ENCODE data around the gene CTRL.
"Not testable (repeated sequence)": the region's sequence is repeated elsewhere in the genome, so short reads cannot be mapped to it uniquely, and the experiment has no call there.

CTRL gene

DNA sequence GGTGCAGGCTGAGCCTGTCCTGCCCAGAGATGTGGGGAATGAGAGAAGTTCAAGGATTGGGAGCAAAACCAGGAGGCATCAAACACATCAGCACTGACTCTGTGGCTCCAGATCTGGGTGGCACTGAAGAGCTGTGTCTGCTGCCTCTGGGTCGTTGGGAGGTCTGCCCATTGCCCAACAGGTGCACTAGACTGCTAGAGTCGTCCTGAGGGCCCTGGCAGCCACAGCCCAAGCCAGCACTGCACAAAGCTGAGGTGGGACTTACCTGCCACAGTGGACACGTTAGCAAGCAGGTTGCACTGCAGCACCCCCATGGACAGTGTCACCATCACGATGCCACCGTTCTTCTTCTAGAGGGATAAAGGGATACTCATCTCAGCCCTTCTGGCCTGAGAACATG, 45.3 kb upstream of the CTRL start (continued):
- TF ChIP-seq SNAI2 (CRISPR knock-in tag; IDR thresholded peaks at IDR 0.05) (no peak), GLIS3 (CRISPR knock-in tag; IDR thresholded peaks at IDR 0.05) (no peak), CSDC2 (CRISPR knock-in tag; IDR thresholded peaks at IDR 0.05) (no peak)

DNA sequence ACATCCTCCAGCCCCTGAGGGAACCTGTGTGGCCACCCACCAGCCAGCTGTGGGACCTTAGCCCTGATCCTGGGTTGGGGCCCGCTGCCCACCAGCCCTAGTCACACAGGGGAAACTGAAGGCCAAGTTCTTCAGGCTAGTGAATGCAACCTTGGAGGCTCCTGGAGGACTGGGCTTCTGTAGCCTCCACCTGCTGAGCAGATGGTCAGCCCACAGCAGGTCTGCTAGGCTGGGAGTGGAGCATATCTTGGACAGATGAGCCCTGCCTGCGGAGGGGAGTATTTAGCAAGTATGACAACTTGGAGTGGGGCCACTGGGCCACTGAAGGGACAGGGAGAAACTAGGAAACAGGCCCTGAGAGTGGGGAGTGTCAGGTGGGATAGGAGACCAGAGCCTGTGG, 44.5 kb upstream of the CTRL start:
- TF ChIP-seq, protein P1, sequence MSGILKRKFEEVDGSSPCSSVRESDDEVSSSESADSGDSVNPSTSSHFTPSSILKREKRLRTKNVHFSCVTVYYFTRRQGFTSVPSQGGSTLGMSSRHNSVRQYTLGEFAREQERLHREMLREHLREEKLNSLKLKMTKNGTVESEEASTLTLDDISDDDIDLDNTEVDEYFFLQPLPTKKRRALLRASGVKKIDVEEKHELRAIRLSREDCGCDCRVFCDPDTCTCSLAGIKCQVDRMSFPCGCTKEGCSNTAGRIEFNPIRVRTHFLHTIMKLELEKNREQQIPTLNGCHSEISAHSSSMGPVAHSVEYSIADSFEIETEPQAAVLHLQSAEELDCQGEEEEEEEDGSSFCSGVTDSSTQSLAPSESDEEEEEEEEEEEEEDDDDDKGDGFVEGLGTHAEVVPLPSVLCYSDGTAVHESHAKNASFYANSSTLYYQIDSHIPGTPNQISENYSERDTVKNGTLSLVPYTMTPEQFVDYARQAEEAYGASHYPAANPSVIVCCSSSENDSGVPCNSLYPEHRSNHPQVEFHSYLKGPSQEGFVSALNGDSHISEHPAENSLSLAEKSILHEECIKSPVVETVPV (CRISPR knock-in tag; IDR thresholded peaks at IDR 0.05) = no peak
- TF ChIP-seq CSDC2 (CRISPR knock-in tag; IDR thresholded peaks at IDR 0.05) (no peak), RARB (CRISPR knock-in tag; IDR thresholded peaks at IDR 0.05) (no peak), ESRRG (CRISPR knock-in tag; IDR thresholded peaks at IDR 0.05) (no peak), ZFP30 (CRISPR knock-in tag; IDR thresholded peaks at IDR 0.05) (no peak), ZC3H10 (CRISPR knock-in tag; IDR thresholded peaks at IDR 0.05) (no peak), BACH2 (CRISPR knock-in tag; IDR thresholded peaks at IDR 0.05; ENCODE audit: borderline replicate concordance) (no peak), TOX (CRISPR knock-in tag; IDR thresholded peaks at IDR 0.05; ENCODE audit: borderline replicate concordance) (no peak), ZFP3 (CRISPR knock-in tag; IDR thresholded peaks at IDR 0.05) (no peak), OSR1 (CRISPR knock-in tag; IDR thresholded peaks at IDR 0.05) (no peak), ZNF70 (CRISPR knock-in tag; IDR thresholded peaks at IDR 0.05) (no peak)
- TF ChIP-seq, protein P2, sequence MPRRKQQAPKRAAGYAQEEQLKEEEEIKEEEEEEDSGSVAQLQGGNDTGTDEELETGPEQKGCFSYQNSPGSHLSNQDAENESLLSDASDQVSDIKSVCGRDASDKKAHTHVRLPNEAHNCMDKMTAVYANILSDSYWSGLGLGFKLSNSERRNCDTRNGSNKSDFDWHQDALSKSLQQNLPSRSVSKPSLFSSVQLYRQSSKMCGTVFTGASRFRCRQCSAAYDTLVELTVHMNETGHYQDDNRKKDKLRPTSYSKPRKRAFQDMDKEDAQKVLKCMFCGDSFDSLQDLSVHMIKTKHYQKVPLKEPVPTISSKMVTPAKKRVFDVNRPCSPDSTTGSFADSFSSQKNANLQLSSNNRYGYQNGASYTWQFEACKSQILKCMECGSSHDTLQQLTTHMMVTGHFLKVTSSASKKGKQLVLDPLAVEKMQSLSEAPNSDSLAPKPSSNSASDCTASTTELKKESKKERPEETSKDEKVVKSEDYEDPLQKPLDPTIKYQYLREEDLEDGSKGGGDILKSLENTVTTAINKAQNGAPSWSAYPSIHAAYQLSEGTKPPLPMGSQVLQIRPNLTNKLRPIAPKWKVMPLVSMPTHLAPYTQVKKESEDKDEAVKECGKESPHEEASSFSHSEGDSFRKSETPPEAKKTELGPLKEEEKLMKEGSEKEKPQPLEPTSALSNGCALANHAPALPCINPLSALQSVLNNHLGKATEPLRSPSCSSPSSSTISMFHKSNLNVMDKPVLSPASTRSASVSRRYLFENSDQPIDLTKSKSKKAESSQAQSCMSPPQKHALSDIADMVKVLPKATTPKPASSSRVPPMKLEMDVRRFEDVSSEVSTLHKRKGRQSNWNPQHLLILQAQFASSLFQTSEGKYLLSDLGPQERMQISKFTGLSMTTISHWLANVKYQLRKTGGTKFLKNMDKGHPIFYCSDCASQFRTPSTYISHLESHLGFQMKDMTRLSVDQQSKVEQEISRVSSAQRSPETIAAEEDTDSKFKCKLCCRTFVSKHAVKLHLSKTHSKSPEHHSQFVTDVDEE (CRISPR knock-in tag; IDR thresholded peaks at IDR 0.05) = no peak
- ATAC-seq = no peak

DNA sequence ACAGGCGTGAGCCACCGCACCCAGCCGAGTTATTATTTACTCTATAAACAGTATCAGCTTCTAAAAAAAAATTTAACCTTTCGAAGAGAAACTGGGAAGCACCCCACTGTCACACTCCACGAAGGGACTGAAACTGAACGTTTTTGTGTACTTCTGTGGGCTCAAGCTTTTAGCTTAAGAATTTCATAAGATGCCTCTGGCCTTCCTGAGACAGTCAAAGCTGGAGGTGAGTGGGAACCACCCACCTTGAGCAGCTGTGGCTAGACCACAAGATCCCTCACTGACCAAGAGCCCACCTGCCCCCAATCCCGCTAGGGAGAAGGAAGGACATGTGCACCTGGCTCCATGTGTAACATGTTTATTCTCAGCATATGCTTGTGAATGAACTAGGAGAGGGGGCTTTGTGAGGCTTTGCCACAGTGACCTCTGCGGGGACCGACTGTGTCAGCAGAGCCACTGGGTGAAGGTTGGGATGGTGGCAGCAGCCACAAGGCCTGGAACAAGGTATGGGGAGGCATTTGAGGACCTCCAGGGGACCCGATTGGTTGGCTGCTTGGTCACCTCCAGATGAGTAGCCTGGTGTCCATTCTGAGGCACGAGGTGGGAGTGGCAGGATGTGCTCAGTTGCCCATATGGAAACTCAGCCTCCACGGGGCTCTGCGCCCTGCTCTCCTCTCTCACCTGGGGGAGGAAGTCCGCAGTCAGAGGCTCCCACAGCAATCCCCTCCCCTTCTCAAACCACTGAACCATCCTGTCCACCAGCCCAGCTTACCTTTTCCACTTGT, 43.9 kb upstream of the CTRL start:
- no peak for ATAC-seq
- TF ChIP-seq ZNF565 (CRISPR knock-in tag; conservative IDR thresholded peaks at IDR 0.05; ENCODE audit: low read depth) = no peak
- no peak for TF ChIP-seq ZC3H10 (CRISPR knock-in tag; IDR thresholded peaks at IDR 0.05)
- TF ChIP-seq, protein P1 (CRISPR knock-in tag; IDR thresholded peaks at IDR 0.05) = no peak
- no peak for TF ChIP-seq OSR1 (CRISPR knock-in tag; IDR thresholded peaks at IDR 0.05)
- no peak for TF ChIP-seq ZNF8 (CRISPR knock-in tag; IDR thresholded peaks at IDR 0.05)
- TF ChIP-seq ZNF70 (CRISPR knock-in tag; IDR thresholded peaks at IDR 0.05) = no peak

DNA sequence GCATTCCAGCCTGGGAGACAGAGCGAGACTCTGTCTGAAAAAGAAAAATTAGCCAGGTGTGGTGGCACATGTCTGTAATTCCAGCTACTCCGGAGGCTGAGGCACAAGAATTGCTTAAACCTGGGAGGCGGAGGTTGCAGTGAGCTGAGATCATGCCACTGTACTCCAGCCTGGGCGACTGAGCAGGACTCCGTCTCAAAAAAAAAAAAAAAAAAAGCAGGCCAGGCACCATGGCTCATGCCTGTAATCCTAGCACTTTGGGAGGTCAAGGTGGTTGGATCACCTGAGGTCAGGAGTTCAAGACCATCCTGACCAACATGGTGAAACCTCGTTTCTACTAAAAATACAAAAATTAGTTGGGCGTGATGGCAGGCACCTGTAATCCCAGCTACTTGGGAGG, 40.6 kb upstream of the CTRL start:
- ATAC-seq = not testable (repeated sequence)

DNA sequence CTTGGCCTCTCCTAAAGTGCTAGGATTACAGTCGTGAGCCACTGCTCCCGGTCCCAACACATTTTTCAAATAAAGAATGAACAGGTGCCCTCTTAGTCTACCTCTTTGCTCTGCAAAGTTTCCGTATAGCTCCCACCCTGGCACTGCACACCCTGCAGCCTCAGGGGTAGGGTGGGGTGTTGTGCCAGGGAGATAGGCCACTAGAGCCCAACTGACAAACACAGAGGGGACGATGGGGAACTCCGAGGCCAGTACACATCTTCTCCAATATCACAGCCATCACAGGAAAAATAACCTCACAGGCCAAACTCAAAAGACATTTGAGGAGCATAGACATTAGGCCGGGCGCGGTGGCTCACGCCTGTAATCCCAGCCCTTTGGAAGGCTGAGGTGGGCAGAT, 39.4 kb upstream of the CTRL start:
- no peak for ATAC-seq
- TF ChIP-seq, protein P3, sequence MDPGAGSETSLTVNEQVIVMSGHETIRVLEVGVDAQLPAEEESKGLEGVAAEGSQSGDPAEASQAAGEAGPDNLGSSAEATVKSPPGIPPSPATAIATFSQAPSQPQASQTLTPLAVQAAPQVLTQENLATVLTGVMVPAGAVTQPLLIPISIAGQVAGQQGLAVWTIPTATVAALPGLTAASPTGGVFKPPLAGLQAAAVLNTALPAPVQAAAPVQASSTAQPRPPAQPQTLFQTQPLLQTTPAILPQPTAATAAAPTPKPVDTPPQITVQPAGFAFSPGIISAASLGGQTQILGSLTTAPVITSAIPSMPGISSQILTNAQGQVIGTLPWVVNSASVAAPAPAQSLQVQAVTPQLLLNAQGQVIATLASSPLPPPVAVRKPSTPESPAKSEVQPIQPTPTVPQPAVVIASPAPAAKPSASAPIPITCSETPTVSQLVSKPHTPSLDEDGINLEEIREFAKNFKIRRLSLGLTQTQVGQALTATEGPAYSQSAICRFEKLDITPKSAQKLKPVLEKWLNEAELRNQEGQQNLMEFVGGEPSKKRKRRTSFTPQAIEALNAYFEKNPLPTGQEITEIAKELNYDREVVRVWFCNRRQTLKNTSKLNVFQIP (CRISPR knock-in tag; IDR thresholded peaks at IDR 0.05; ENCODE audit: borderline replicate concordance, low read depth) = no peak
- TF ChIP-seq ZFP3 (CRISPR knock-in tag; IDR thresholded peaks at IDR 0.05) = no peak
- TF ChIP-seq ZNF70 (CRISPR knock-in tag; IDR thresholded peaks at IDR 0.05) = no peak
- no peak for TF ChIP-seq ARNTL (CRISPR knock-in tag; IDR thresholded peaks at IDR 0.05; ENCODE audit: borderline replicate concordance, low read depth)
- no peak for TF ChIP-seq RARB (CRISPR knock-in tag; IDR thresholded peaks at IDR 0.05)
- no peak for TF ChIP-seq SNAI2 (CRISPR knock-in tag; IDR thresholded peaks at IDR 0.05)
- TF ChIP-seq ZFP30 (CRISPR knock-in tag; IDR thresholded peaks at IDR 0.05) = no peak
- TF ChIP-seq BACH2 (CRISPR knock-in tag; IDR thresholded peaks at IDR 0.05; ENCODE audit: borderline replicate concordance) = no peak
- TF ChIP-seq ZNF565 (CRISPR knock-in tag; conservative IDR thresholded peaks at IDR 0.05; ENCODE audit: low read depth) = no peak
- no peak for TF ChIP-seq GLIS3 (CRISPR knock-in tag; IDR thresholded peaks at IDR 0.05)
- no peak for TF ChIP-seq ZC3H10 (CRISPR knock-in tag; IDR thresholded peaks at IDR 0.05)
- no peak for TF ChIP-seq OSR1 (CRISPR knock-in tag; IDR thresholded peaks at IDR 0.05)
- TF ChIP-seq ESRRG (CRISPR knock-in tag; IDR thresholded peaks at IDR 0.05) = no peak
- no peak for TF ChIP-seq TOX (CRISPR knock-in tag; IDR thresholded peaks at IDR 0.05; ENCODE audit: borderline replicate concordance)
- no peak for TF ChIP-seq ISL1 (CRISPR knock-in tag; IDR thresholded peaks at IDR 0.05)
- TF ChIP-seq, protein P4, sequence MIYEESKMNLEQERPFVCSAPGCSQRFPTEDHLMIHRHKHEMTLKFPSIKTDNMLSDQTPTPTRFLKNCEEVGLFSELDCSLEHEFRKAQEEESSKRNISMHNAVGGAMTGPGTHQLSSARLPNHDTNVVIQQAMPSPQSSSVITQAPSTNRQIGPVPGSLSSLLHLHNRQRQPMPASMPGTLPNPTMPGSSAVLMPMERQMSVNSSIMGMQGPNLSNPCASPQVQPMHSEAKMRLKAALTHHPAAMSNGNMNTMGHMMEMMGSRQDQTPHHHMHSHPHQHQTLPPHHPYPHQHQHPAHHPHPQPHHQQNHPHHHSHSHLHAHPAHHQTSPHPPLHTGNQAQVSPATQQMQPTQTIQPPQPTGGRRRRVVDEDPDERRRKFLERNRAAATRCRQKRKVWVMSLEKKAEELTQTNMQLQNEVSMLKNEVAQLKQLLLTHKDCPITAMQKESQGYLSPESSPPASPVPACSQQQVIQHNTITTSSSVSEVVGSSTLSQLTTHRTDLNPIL (CRISPR knock-in tag; IDR thresholded peaks at IDR 0.05; ENCODE audit: low read depth) = no peak
- TF ChIP-seq, protein P1 (CRISPR knock-in tag; IDR thresholded peaks at IDR 0.05) = no peak

All from SK-N-SH treated with all-trans-retinoic acid at 6 μM for 48 hours (cell line).